ENCODE results near the gene TMEM43. TPM values are rescaled to one million over a fixed set of nuclear protein-coding genes. Genes with fewer than 3 reads are reported as not detected.

TMEM43 gene
- total RNA-seq, 2 experiments from 2014 or later, result 40.4 to 42.0 TPM

GRCh38 chr3:14133188-14133800 lies 8.4 kb downstream of the TMEM43 start:
- no peak for DNase-seq
- no peak overlapping the region for H3K4me3 Mint-ChIP-seq
- H3K36me3 Mint-ChIP-seq (ENCODE audit: low read depth), result peaks cover 59% of the 10 kb centered on the region
- H3K9me3 Mint-ChIP-seq, result no peaks in the 10 kb centered on the region
- H3K27ac Mint-ChIP-seq, result no peak overlapping the region
- H3K27me3 Mint-ChIP-seq, result no peaks in the 10 kb centered on the region
- ChIA-PET CTCF (interaction anchor here (1.1 kb wide), 2 partner anchors 9 to 12 kb away, joined by 3 read pairs; partner anchors contain the start of genes CHCHD4 and TMEM43), POLR2A (no interaction called here)
- H3K4me1 Mint-ChIP-seq, result peaks cover 5% of the 10 kb centered on the region

- H3K27me3 Mint-ChIP-seq, result no peaks in the 10 kb centered on the region
- CTCF ChIA-PET, result interaction anchor here (1.1 to 1.8 kb wide), 2 partner anchors 9 to 12 kb away, joined by 3 to 6 read pairs; partner anchors contain the start of genes CHCHD4 and TMEM43
- H3K27ac Mint-ChIP-seq, result no peak overlapping the region
- H3K9me3 Mint-ChIP-seq, result no peaks in the 10 kb centered on the region
- POLR2A ChIA-PET, result no interaction called here
- H3K36me3 Mint-ChIP-seq (ENCODE audit: low read depth), result peaks cover 56% of the 10 kb centered on the region
- H3K4me1 Mint-ChIP-seq, result no peaks in the 10 kb centered on the region
- no peak overlapping the region for H3K4me3 Mint-ChIP-seq
- DNase-seq, result no peak
Measured at GRCh38 chr3:14133876-14134275, 9.0 kb downstream of the TMEM43 start.

GRCh38 chr3:14134291-14134690 lies 9.4 kb downstream of the TMEM43 start:
- H3K36me3 Mint-ChIP-seq (ENCODE audit: low read depth), result peaks cover 52% of the 10 kb centered on the region
- no peak for DNase-seq
- ChIA-PET POLR2A (no interaction called here), CTCF (interaction anchor here (0.6 to 1.8 kb wide), 3 partner anchors 9 to 1848 kb away, joined by 3 to 6 read pairs (median 3); partner anchors contain the start of genes CHCHD4 and TMEM43)
- H3K4me3 Mint-ChIP-seq, result no peak overlapping the region
- H3K27me3 Mint-ChIP-seq, result no peaks in the 10 kb centered on the region
- no peaks in the 10 kb centered on the region for H3K4me1 Mint-ChIP-seq
- H3K27ac Mint-ChIP-seq, result no peak overlapping the region
- no peaks in the 10 kb centered on the region for H3K9me3 Mint-ChIP-seq

- no peak for DNase-seq
- Mint-ChIP-seq H3K9me3 (no peaks in the 10 kb centered on the region), H3K36me3 (ENCODE audit: low read depth) (peaks cover 46% of the 10 kb centered on the region), H3K27ac (no peak overlapping the region), H3K27me3 (no peaks in the 10 kb centered on the region), H3K4me1 (no peaks in the 10 kb centered on the region), H3K4me3 (no peak overlapping the region)
- ChIA-PET POLR2A (no interaction called here), CTCF (interaction anchor here (1.8 kb wide), 1 partner anchor 11 kb away, joined by 6 read pairs; the partner anchor contains the start of genes CHCHD4 and TMEM43)
Measured at GRCh38 chr3:14135581-14135980, 10.7 kb downstream of the TMEM43 start.

GRCh38 chr3:14137004-14137403 lies 12.2 kb downstream of the TMEM43 start:
- ChIA-PET CTCF (interaction anchor here (1.1 kb wide), 1 partner anchor 8 kb away, joined by 3 read pairs; no protein-coding TSS in a partner anchor), POLR2A (no interaction called here)
- Mint-ChIP-seq H3K27ac (no peak overlapping the region), H3K4me3 (no peak overlapping the region), H3K27me3 (no peaks in the 10 kb centered on the region), H3K36me3 (ENCODE audit: low read depth) (peaks cover 40% of the 10 kb centered on the region), H3K4me1 (peaks cover 8% of the 10 kb centered on the region), H3K9me3 (no peaks in the 10 kb centered on the region)
- no peak for DNase-seq

- ChIA-PET POLR2A (no interaction called here), CTCF (interaction anchor here (1.1 kb wide), 1 partner anchor 9 kb away, joined by 3 read pairs; no protein-coding TSS in a partner anchor)
- H3K4me1 Mint-ChIP-seq, result peaks cover 13% of the 10 kb centered on the region
- H3K4me3 Mint-ChIP-seq, result no peak overlapping the region
- H3K27me3 Mint-ChIP-seq, result no peaks in the 10 kb centered on the region
- peaks cover 41% of the 10 kb centered on the region for H3K36me3 Mint-ChIP-seq (ENCODE audit: low read depth)
- no peak for DNase-seq
- H3K9me3 Mint-ChIP-seq, result no peaks in the 10 kb centered on the region
- no peak overlapping the region for H3K27ac Mint-ChIP-seq
Measured at GRCh38 chr3:14137445-14137844, 12.6 kb downstream of the TMEM43 start.

GRCh38 chr3:14138109-14138877 lies 13.4 kb downstream of the TMEM43 start:
- DNase-seq, result no peak
- Mint-ChIP-seq H3K4me3 (no peak overlapping the region), H3K27me3 (no peaks in the 10 kb centered on the region), H3K27ac (no peak overlapping the region), H3K4me1 (peaks cover 21% of the 10 kb centered on the region), H3K9me3 (no peaks in the 10 kb centered on the region), H3K36me3 (ENCODE audit: low read depth) (peaks cover 40% of the 10 kb centered on the region)
- ChIA-PET POLR2A (no interaction called here), CTCF (interaction anchor here (1.0 to 1.1 kb wide), 2 partner anchors 13 to 23 kb away, joined by 3 read pairs; partner anchors contain the start of genes CHCHD4 and TMEM43)

- ChIA-PET CTCF (interaction anchor here (1.0 to 1.1 kb wide), 3 partner anchors 14 to 22 kb away, joined by 3 read pairs; partner anchors contain the start of genes CHCHD4 and TMEM43), POLR2A (no interaction called here)
- Mint-ChIP-seq H3K4me1 (peaks cover 29% of the 10 kb centered on the region), H3K27me3 (no peaks in the 10 kb centered on the region), H3K4me3 (no peak overlapping the region), H3K36me3 (ENCODE audit: low read depth) (peaks cover 41% of the 10 kb centered on the region), H3K27ac (no peak overlapping the region), H3K9me3 (no peaks in the 10 kb centered on the region)
- no peak for DNase-seq
Measured at GRCh38 chr3:14138878-14139655, 14.2 kb downstream of the TMEM43 start.

- H3K9me3 Mint-ChIP-seq, result no peaks in the 10 kb centered on the region
- no peaks in the 10 kb centered on the region for H3K27me3 Mint-ChIP-seq
- no peak overlapping the region for H3K4me3 Mint-ChIP-seq
- ChIA-PET CTCF (interaction anchor here (0.5 to 1.5 kb wide), 3 partner anchors 23 to 244 kb away, joined by 3 read pairs; no protein-coding TSS in a partner anchor), POLR2A (no interaction called here)
- DNase-seq, result no peak
- H3K4me1 Mint-ChIP-seq, result peaks cover 36% of the 10 kb centered on the region
- H3K27ac Mint-ChIP-seq, result no peak overlapping the region
- H3K36me3 Mint-ChIP-seq (ENCODE audit: low read depth), result peaks cover 38% of the 10 kb centered on the region
Measured at GRCh38 chr3:14139771-14140170, 14.9 kb downstream of the TMEM43 start.

GRCh38 chr3:14140668-14141067 lies 15.8 kb downstream of the TMEM43 start:
- no peak for DNase-seq
- H3K36me3 Mint-ChIP-seq (ENCODE audit: low read depth), result peaks cover 39% of the 10 kb centered on the region
- H3K4me3 Mint-ChIP-seq, result no peak overlapping the region
- ChIA-PET CTCF (interaction anchor here (1.1 to 2.7 kb wide), 4 partner anchors 11 to 245 kb away, joined by 3 to 10 read pairs (median 3); no protein-coding TSS in a partner anchor), POLR2A (no interaction called here)
- H3K4me1 Mint-ChIP-seq, result peaks cover 42% of the 10 kb centered on the region
- no peaks in the 10 kb centered on the region for H3K27me3 Mint-ChIP-seq
- peak overlapping the region; percentile 78 for H3K27ac Mint-ChIP-seq
- no peaks in the 10 kb centered on the region for H3K9me3 Mint-ChIP-seq

GRCh38 chr3:14141144-14141543 lies 16.3 kb downstream of the TMEM43 start:
- Mint-ChIP-seq H3K27ac (peak overlapping the region; percentile 93), H3K4me3 (no peak overlapping the region), H3K4me1 (peaks cover 43% of the 10 kb centered on the region), H3K9me3 (no peaks in the 10 kb centered on the region), H3K27me3 (no peaks in the 10 kb centered on the region), H3K36me3 (ENCODE audit: low read depth) (peaks cover 38% of the 10 kb centered on the region)
- DNase-seq, result no peak
- POLR2A ChIA-PET, result no interaction called here
- CTCF ChIA-PET, result interaction anchor here (1.1 to 2.7 kb wide), 4 partner anchors 11 to 245 kb away, joined by 3 to 10 read pairs (median 3); no protein-coding TSS in a partner anchor

GRCh38 chr3:14141602-14142341 lies 16.9 kb downstream of the TMEM43 start:
- no peak for DNase-seq
- no peaks in the 10 kb centered on the region for H3K27me3 Mint-ChIP-seq
- peaks cover 39% of the 10 kb centered on the region for H3K36me3 Mint-ChIP-seq (ENCODE audit: low read depth)
- POLR2A ChIA-PET, result no interaction called here
- no peaks in the 10 kb centered on the region for H3K9me3 Mint-ChIP-seq
- H3K27ac Mint-ChIP-seq, result peak overlapping the region; percentile 93
- CTCF ChIA-PET, result interaction anchor here (1.1 to 2.7 kb wide), 4 partner anchors 10 to 245 kb away, joined by 3 to 10 read pairs (median 4); no protein-coding TSS in a partner anchor
- H3K4me3 Mint-ChIP-seq, result no peak overlapping the region
- H3K4me1 Mint-ChIP-seq, result peaks cover 43% of the 10 kb centered on the region
